ENCODE results near the gene GDE1. TPM values are rescaled to one million over a fixed set of nuclear protein-coding genes. Genes with fewer than 3 reads are reported as not detected.

GDE1 gene
- total and polyA plus RNA-seq, 11 donors, result 53.3 to 134 (median 95.4) TPM

DNA sequence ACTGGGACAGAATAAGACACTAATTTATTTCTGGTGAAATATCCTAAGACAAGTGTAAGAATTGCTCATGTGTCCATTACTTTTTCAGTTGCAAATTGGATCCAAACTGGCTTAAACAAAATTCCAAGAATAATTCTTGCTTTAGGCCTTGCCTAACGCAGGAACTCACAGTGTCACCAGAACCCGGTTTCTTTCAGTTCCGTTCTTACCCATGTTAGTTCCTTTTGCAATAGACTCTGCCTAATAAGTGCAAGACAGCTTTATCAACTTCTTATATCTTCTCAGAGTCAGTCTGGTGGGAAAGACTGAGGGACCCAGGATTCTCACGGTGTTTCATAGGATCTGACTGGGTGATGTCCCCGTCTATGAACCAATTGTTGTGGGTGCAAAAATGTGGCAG, 24.7 kb downstream of the GDE1 start:
- no peak for ATAC-seq
- intact Hi-C loops (cut with DNase I), result no loop called here
- no peak for TF ChIP-seq POLR2A (IDR thresholded peaks at IDR 0.05)
- TF ChIP-seq, protein P1, sequence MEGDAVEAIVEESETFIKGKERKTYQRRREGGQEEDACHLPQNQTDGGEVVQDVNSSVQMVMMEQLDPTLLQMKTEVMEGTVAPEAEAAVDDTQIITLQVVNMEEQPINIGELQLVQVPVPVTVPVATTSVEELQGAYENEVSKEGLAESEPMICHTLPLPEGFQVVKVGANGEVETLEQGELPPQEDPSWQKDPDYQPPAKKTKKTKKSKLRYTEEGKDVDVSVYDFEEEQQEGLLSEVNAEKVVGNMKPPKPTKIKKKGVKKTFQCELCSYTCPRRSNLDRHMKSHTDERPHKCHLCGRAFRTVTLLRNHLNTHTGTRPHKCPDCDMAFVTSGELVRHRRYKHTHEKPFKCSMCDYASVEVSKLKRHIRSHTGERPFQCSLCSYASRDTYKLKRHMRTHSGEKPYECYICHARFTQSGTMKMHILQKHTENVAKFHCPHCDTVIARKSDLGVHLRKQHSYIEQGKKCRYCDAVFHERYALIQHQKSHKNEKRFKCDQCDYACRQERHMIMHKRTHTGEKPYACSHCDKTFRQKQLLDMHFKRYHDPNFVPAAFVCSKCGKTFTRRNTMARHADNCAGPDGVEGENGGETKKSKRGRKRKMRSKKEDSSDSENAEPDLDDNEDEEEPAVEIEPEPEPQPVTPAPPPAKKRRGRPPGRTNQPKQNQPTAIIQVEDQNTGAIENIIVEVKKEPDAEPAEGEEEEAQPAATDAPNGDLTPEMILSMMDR (IDR thresholded peaks at IDR 0.05), result no peak

DNA sequence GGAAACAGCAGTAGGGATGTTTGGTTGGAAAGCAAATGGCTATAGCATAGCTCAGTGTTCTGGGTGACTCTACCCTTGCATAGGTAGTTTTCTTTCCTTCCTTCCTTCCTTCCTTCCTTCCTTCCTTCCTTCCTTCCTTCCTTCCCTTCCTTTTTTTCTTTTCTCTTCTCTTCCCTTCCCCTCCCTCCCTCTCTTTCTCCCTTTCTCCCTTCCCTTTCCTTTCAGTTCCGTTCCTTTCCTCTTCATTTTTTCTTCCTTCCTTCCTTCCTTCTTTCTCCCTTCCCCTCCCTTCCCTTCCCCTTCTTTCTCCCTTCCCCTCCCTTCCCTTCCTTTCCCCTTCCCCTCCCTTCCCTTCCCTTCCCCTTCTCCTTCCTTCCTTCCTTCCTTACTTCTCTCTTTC, 31.3 kb downstream of the GDE1 start:
- no peak for TF ChIP-seq POLR2A (IDR thresholded peaks at IDR 0.05)
- no peak for ATAC-seq
- Histone ChIP-seq H3K36me3 (no peaks in the 10 kb centered on the region), H3K4me1 (peaks cover 0 to 10% (median 0%) of the 10 kb centered on the region in 12 donors), H3K9me3 (no peaks in the 10 kb centered on the region), H3K27me3 (no peaks in the 10 kb centered on the region), H3K4me3 (no peak overlapping the region), H3K27ac (no peak overlapping the region)
- DNase-seq, result no peak
- 61 to 68% (median 65%) methylated on average over 1 of the region's 1 CpG for WGBS, 4 donors
- intact Hi-C loops (cut with DNase I), result no loop called here

More for the DNA sequence above, 24.7 kb downstream of the GDE1 start:
- Histone ChIP-seq H3K27me3 (no peaks in the 10 kb centered on the region), H3K36me3 (peaks cover 0 to 46% (median 31%) of the 10 kb centered on the region in 9 donors), H3K4me3 (no peak overlapping the region), H3K9me3 (no peaks in the 10 kb centered on the region), H3K27ac (peak overlapping the region in 1 of 12 donors; percentile 63), H3K4me1 (peaks cover 0 to 10% (median 0%) of the 10 kb centered on the region in 12 donors)
- DNase-seq, result no peak
- 73 to 85% (median 78%) methylated on average over 5 of the region's 5 CpGs for WGBS, 4 donors

- DNase-seq, result no peak
- TF ChIP-seq, protein P1 (IDR thresholded peaks at IDR 0.05), result no peak
- no peak for TF ChIP-seq POLR2A (IDR thresholded peaks at IDR 0.05)
- 50 to 56% (median 54%) methylated on average over 4 of the region's 4 CpGs for WGBS, 4 donors
- intact Hi-C loops (cut with DNase I), result no loop called here
- no peaks in the 10 kb centered on the region for H3K4me1 ChIP-seq
- no peaks in the 10 kb centered on the region for H3K9me3 ChIP-seq
- no peaks in the 10 kb centered on the region for H3K27me3 ChIP-seq
- ATAC-seq, result peak in 1 of 4 donors; percentile 36
- H3K27ac ChIP-seq, result no peak overlapping the region
- no peak overlapping the region for H3K4me3 ChIP-seq
- no peaks in the 10 kb centered on the region for H3K36me3 ChIP-seq
Observed at GRCh38 chr16:19488213-19488640, 33.7 kb downstream of the GDE1 start.

GRCh38 chr16:19486750-19487325, 35.1 kb downstream of the GDE1 start:
- TF ChIP-seq, protein P1 (IDR thresholded peaks at IDR 0.05), result no peak
- TF ChIP-seq POLR2A (IDR thresholded peaks at IDR 0.05), result no peak
- DNase-seq (no peak), ATAC-seq (no peak)
- intact Hi-C loops (cut with DNase I), result no loop called here
- H3K4me1 ChIP-seq, result no peaks in the 10 kb centered on the region
- H3K36me3 ChIP-seq, result no peaks in the 10 kb centered on the region
- peaks cover 0 to 4% (median 0%) of the 10 kb centered on the region in 9 donors for H3K27me3 ChIP-seq
- no peak overlapping the region for H3K27ac ChIP-seq
- no peak overlapping the region for H3K4me3 ChIP-seq
- no peaks in the 10 kb centered on the region for H3K9me3 ChIP-seq
- WGBS, 4 donors, result 85 to 88% (median 86%) methylated on average over 10 of the region's 10 CpGs

- intact Hi-C loops (cut with DNase I), result no loop called here
- Histone ChIP-seq H3K9me3 (no peaks in the 10 kb centered on the region), H3K27ac (no peak overlapping the region), H3K36me3 (no peaks in the 10 kb centered on the region), H3K4me1 (no peaks in the 10 kb centered on the region), H3K27me3 (peaks cover 0 to 5% (median 0%) of the 10 kb centered on the region in 9 donors), H3K4me3 (no peak overlapping the region)
- WGBS, 4 donors, result 74 to 85% (median 82%) methylated on average over 4 of the region's 4 CpGs
- ATAC-seq (no peak), DNase-seq (no peak)
- TF ChIP-seq POLR2A (IDR thresholded peaks at IDR 0.05), result no peak
- TF ChIP-seq, protein P1 (IDR thresholded peaks at IDR 0.05), result no peak
Observed at GRCh38 chr16:19486051-19486450, 35.8 kb downstream of the GDE1 start.
